ENCODE results near the gene TFF2.
A peak's percentile ranks its signal among the peaks of the same experiment; 100 is the strongest.

Gene TFF2

DNA sequence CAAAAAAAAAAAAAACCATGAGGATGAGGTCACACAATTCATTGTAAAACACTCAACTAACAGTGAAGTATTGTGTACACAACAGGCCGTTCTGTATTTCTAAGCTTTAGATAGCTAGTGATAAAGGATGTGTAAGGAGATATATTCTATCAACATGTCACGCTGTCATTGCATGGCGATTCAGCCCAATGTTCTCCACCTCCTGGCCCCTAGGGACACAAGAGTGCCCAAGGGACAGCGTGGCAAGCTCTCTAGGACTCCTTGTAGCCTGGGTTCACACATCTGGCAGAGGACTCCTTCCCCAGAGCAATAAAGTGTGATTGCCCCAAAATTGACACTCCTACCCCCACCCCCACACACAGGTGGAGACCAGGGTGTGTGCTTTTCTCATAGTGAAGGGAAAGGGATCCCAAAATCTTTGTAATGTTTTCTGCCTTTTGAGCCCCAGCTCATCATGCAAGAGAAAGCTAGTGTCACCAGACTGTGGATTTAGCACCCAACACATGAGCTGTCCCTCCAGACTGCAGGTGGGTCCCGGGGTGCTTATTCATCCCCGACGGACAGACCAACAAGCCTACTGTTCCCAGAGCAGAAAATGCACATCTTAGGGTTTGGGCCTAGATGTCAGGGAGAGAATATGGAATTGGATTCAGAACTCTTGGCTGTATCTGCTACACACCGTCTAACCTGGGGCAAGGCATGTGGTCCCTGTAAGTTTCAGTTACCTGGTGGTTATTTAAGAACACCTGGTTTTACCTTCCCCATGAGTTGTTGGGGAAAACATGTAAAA, 33.6 kb upstream of the TFF2 start:
- TF ChIP-seq, protein P1, sequence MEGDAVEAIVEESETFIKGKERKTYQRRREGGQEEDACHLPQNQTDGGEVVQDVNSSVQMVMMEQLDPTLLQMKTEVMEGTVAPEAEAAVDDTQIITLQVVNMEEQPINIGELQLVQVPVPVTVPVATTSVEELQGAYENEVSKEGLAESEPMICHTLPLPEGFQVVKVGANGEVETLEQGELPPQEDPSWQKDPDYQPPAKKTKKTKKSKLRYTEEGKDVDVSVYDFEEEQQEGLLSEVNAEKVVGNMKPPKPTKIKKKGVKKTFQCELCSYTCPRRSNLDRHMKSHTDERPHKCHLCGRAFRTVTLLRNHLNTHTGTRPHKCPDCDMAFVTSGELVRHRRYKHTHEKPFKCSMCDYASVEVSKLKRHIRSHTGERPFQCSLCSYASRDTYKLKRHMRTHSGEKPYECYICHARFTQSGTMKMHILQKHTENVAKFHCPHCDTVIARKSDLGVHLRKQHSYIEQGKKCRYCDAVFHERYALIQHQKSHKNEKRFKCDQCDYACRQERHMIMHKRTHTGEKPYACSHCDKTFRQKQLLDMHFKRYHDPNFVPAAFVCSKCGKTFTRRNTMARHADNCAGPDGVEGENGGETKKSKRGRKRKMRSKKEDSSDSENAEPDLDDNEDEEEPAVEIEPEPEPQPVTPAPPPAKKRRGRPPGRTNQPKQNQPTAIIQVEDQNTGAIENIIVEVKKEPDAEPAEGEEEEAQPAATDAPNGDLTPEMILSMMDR (IDR thresholded peaks at IDR 0.05; ENCODE audit: control insufficient read depth, extremely low read depth, insufficient read depth), result peak; percentile 26; the same call in 1 of the 2 replicates
- peak; percentile 40 for DNase-seq (ENCODE audit: low read depth)
- no peak overlapping the region for H3K4me3 ChIP-seq (ENCODE audit: low read depth, low read length)

DNA sequence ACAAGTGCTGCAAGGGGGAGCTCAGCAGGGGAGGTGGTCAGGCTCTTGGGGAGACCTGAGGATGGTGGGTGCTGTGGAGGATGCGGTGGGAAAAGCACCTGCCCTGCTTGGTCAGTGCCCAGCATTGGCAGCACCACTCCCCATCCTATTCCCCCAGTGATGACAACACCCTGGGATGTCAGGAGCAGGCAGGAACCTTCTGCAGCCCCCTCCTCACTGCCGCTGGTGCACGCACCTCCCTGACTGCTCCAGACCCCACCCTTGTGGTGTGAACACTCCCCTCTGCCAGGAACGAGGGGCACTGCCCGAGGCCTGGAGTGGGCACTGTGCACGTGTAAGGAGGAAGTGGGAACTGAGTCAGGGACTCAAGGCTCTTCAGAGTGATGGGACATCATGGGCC, 32.5 kb upstream of the TFF2 start:
- TF ChIP-seq, protein P1 (IDR thresholded peaks at IDR 0.05; ENCODE audit: control insufficient read depth, extremely low read depth, insufficient read depth), result no peak
- DNase-seq (ENCODE audit: low read depth), result no peak
- H3K4me3 ChIP-seq (ENCODE audit: low read depth, low read length), result no peak overlapping the region

DNA sequence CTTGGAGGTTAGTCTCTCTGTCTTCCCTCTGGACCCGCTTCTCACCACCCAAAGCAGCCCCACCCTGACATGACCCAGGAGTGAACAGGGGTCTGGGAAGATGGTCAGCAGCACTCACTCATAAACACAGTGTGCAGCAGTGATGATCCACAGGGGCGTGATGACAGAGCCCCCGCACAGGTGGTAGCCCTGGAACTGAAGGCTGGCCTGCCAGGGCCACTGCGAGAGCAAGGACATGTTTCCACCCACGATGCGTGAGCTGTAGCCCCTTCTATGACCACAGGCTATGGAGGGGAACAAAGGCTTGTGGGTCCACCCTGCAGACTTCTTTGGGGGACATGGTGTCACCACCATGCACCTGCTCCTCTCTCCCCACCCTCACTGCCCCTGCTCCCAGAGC, 32.1 kb upstream of the TFF2 start:
- TF ChIP-seq, protein P1 (IDR thresholded peaks at IDR 0.05; ENCODE audit: control insufficient read depth, extremely low read depth, insufficient read depth), result no peak

DNA sequence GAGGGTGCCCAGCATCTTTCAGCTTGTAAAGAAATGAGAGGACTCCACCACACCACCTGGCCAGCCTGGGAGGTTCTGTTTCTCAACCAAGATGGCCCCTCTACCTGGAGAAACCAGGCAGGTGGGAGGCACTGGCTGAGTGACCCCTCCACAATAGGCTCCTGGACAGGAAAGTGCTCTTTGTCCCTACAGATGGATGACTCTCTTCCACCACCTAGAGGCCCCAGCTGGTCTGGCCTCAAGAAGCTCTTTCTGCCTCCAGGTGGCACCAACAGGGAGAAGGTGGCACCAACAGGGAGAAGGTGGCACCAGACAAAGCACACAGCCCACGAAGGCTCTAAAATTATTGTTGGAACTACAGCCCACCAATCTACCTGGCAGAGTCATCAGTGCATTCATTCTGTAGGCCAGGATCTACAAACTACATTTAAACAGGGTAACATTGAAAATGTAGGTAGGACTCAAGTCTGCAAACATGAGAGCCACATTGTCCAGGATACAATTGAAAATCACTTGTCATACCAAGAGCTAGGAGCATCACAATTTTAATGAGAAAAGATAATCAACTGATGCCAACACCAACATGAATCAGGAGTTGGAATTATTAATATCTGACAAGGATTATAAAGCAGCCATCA, 30.7 kb upstream of the TFF2 start:
- DNase-seq (ENCODE audit: low read depth), result peak; percentile 55
- TF ChIP-seq, protein P1 (IDR thresholded peaks at IDR 0.05; ENCODE audit: control insufficient read depth, extremely low read depth, insufficient read depth), result peak; percentile 100
- H3K4me3 ChIP-seq (ENCODE audit: low read depth, low read length), result no peak overlapping the region

More for the DNA sequence above, 32.1 kb upstream of the TFF2 start:
- DNase-seq (ENCODE audit: low read depth), result no peak
- no peak overlapping the region for H3K4me3 ChIP-seq (ENCODE audit: low read depth, low read length)

DNA sequence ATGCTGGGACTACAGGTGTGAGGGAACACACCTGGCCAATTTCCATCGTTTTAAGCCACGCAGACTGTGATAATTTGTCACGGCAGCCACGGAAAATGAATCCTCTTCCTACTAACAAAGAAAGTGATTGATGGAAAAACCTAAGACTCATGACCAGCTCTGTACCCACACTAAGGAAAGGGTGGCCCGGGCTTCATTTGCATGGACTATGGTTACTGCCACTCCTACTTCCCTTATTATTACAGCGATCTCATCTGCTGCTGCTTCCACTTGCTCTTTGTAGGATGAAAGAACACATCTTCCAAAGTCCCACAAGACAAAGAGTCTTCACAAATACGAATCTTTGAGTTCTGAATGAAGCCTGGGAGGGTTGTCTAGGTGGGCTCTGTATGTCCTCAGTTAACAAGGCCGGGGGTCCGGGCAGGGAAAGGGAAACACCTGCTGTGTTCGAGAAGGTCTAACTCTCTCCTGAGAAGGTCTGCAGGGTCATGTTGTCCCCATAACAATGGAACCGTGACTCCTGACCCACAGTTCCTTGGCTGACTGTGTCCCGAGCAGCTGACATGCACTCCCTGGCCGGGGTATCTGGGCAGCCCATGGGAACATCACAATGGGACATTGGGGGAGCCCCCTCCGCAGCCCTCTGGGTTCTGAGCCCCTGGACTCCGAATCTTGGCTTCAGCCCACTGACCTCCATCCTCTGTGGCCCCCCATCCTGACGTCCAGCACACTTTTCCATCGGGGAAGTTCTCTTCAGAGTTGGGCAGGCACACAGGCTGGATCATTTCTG, 28.8 kb upstream of the TFF2 start:
- DNase-seq (ENCODE audit: low read depth), result no peak
- no peak overlapping the region for H3K4me3 ChIP-seq (ENCODE audit: low read depth, low read length)
- TF ChIP-seq, protein P1 (IDR thresholded peaks at IDR 0.05; ENCODE audit: control insufficient read depth, extremely low read depth, insufficient read depth), result no peak

DNA sequence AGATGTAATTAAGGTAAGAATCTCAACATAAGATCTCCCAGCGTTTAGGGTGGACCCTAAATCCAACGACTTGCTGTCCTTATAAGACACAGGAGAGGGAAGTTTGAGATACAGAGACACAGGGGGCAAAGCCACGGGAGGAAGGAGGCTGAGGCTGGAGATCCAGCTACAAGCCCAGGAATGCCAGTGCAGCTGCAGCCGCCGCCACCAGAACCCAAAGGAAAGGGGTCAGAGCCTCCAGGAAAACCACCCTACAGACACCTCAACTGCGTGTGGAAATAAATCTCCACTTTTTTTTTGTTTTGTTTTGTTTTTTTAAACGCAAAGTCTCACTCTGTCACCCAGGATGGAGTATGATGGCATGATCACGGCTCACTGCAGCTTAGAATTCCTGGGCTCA, 27.6 kb upstream of the TFF2 start:
- no peak for DNase-seq (ENCODE audit: low read depth)
- TF ChIP-seq, protein P1 (IDR thresholded peaks at IDR 0.05; ENCODE audit: control insufficient read depth, extremely low read depth, insufficient read depth), result no peak
- H3K4me3 ChIP-seq (ENCODE audit: low read depth, low read length), result no peak overlapping the region
